HFF-Myc (cell line): ENCODE results near the gene PLXNB2.

Experiments
- DNase-seq: peaks from one replicate; pipeline ENCODE4 v3.0.0-alpha.2; 2011; ENCODE audit warnings: low read depth; ENCODE audit errors: extremely low read depth
- H3K4me3 ChIP-seq: replicated peaks from 2 replicates; pipeline ENCODE4 v1.5.1; 2011; ENCODE audit warnings: low read depth, mild to moderate bottlenecking, control low read depth, low read length
- CTCF ChIP-seq: IDR thresholded peaks from 2 replicates; pipeline ENCODE4 v1.5.1; 2012; ENCODE audit warnings: mild to moderate bottlenecking, low read depth, low read length, control low read depth; ENCODE audit errors: missing control alignments

The PLXNB2 gene

GRCh38 chr22:50304528-50305392, 2.7 kb downstream of the PLXNB2 start:
- DNase-seq = no peak
- no peak for TF ChIP-seq CTCF
- peak overlapping the region; percentile 88 for H3K4me3 ChIP-seq

DNA sequence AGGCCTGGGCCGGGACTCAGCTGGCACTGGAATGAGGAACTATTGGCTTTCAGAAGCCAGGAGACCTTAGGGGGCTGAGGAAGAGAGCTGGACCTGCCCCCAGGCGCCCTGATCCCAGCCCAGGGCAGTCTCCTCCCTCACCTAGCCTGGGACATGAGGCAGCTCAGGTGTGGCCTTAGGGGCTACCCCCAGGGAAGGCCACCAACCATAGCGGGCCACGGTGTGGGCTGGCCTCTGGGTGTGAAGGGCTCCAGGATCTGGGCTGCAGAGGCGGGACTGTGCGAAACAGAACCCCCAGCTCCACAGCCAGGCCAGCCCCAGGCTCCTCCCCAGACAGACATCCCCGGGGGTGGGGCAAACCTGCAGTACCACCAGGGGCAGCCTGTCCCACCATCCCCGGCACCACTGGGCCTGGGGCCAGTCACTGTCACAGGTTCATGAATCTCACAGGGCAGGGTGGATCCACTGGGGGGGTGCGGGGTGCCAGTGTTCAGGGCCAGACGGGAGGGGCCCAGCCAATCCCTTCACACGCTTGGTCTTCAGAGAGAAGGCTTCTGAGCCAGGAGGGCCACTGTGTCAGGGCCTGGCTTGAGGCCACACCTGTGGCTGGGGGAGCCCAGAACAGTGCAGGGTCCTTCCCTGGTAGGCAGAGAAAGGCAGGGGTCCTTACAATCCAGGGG, 3.5 kb downstream of the PLXNB2 start:
- H3K4me3 ChIP-seq = peak overlapping the region; percentile 88
- no peak for TF ChIP-seq CTCF
- DNase-seq = no peak

DNA sequence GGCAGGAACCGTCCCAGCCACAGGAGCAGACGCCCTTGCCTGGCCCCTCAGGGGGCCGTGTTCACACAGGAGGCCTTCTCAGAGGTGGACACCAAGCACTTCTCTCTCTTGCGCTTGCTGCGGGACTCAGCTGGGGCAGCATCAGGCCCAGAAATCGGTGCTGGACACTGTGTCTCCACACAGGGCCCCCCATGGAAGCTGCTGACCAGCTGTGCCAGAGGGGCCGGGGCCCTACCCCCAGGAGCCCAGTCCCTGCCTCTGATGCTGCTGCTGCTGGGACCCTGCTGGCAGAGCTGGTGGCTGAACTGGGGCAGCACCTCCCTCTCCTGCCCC, 4.0 kb downstream of the PLXNB2 start:
- TF ChIP-seq CTCF = no peak
- no peak for DNase-seq
- peak overlapping the region; percentile 88 for H3K4me3 ChIP-seq

DNA sequence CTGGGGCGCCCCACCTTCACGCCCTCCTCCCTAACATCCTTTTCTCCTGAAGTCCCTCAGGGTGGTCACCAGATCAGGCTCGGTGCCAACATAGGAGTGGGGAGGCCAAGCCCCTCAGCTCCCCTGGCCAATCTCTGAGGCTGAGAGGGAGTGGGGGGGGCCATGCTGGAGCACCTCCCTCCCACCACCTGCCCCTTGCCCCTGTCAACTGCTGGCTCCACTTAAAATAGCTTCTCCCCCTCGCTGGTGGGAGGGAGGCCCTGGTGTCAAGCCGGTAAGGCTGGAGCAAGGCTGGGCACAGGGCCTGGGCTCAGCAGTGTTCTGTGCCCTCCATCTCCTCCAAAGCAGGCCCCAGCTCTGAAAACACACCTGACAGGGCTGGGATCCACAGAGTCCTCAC, 4.9 kb downstream of the PLXNB2 start:
- no peak for DNase-seq
- TF ChIP-seq CTCF = no peak
- H3K4me3 ChIP-seq = 0 out of 2 replicates have a peak overlapping the region, but pooled peaks have one; percentile 88

DNA sequence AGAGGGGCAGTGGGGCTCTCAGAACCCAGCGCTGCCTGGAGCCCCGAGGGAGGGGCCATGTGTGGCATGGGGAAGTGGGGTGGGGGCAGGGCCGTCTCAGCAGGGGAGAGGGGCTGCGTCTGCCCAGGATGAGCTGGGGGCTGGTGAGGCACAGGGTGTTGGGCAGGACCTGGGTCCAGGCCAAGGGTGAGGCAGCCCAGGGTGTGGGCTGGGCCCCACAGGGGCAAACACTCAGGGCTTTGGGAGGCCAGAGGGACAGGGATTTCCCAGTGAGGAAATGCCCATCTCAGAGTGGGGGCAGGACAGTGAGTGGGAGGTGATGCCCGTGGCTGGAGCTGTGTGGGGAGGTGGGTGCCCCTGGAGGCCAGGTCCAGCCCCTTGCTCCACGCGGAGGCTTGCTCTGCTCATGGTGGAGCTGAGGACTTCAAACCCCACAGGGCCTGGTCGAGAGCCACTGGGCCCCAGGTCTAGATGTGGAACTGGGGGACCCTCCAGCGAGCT, 5.4 kb downstream of the PLXNB2 start:
- TF ChIP-seq CTCF = no peak
- DNase-seq = no peak
- peak overlapping the region; percentile 31; the same call in 1 of the 2 replicates for H3K4me3 ChIP-seq

DNA sequence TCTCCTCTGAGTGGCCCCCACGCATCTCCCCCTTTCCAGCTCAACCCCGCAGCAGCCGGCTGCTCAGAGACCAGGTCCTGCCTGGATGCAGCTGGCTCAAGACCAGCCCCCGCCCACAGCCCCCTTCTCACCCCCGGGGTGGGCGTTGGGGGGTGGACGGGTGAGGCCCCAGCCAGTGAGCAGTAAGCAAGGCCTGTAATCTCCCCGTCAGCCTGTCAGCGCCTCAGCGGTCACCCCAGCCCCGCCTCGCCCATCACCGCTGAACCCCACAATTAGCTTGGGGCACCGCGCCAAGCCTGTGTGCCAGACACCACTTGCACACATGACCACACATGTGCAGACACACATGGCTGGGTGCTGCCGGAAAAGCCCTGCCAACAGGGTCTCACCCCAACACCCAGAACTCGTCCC, 5.9 kb downstream of the PLXNB2 start:
- H3K4me3 ChIP-seq = peak overlapping the region; percentile 31; the same call in 1 of the 2 replicates
- no peak for TF ChIP-seq CTCF
- no peak for DNase-seq
